ENCODE data around the gene TEX10.

Gene TEX10

GRCh38 chr9:100315561-100315960, 37.2 kb downstream of the TEX10 start:
- peaks cover 66% of the 10 kb centered on the region for H3K36me3 ChIP-seq
- no peak for TF ChIP-seq CTCF (IDR thresholded peaks at IDR 0.05; ENCODE audit: low read depth, low read length)
- DNase-seq = no peak
- no peaks in the 10 kb centered on the region for H3K4me1 ChIP-seq
- H3K9me3 ChIP-seq = no peaks in the 10 kb centered on the region
- H3K27me3 ChIP-seq = no peaks in the 10 kb centered on the region
- H3K4me3 ChIP-seq (ENCODE audit: low read depth, low read length) = no peak overlapping the region

DNA sequence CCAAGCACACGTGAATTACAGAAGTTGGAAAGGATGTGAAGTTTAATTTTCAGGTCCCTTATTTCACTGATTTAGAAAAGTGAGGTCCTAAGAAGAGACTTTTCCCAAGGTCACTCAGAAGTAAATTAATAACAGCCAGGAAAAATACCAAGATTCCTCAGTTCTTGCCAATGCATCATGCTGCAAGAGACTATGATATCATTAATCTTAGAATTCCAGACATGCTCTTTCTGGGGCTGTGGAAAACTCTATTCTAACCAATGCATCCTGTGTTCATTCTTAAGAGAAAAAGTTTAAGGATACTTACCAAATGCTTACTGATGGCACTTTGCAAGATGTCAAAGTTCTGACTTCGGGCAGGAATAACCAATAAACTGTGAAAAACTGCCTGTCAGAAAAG, 42.8 kb downstream of the TEX10 start:
- H3K36me3 ChIP-seq = peaks cover 71% of the 10 kb centered on the region
- H3K4me3 ChIP-seq (ENCODE audit: low read depth, low read length) = no peak overlapping the region
- TF ChIP-seq CTCF (IDR thresholded peaks at IDR 0.05; ENCODE audit: low read depth, low read length) = no peak
- H3K27me3 ChIP-seq = no peaks in the 10 kb centered on the region
- no peak for DNase-seq
- H3K9me3 ChIP-seq = no peaks in the 10 kb centered on the region
- H3K4me1 ChIP-seq = no peaks in the 10 kb centered on the region

GRCh38 chr9:100308965-100309564, 43.7 kb downstream of the TEX10 start:
- Histone ChIP-seq H3K36me3 (peaks cover 68% of the 10 kb centered on the region), H3K4me3 (ENCODE audit: low read depth, low read length) (no peak overlapping the region), H3K9me3 (no peaks in the 10 kb centered on the region), H3K4me1 (no peaks in the 10 kb centered on the region), H3K27me3 (no peaks in the 10 kb centered on the region)
- TF ChIP-seq CTCF (IDR thresholded peaks at IDR 0.05; ENCODE audit: low read depth, low read length) = no peak
- DNase-seq = no peak

- Histone ChIP-seq H3K4me1 (no peaks in the 10 kb centered on the region), H3K9me3 (no peaks in the 10 kb centered on the region), H3K4me3 (ENCODE audit: low read depth, low read length) (no peak overlapping the region), H3K27me3 (no peaks in the 10 kb centered on the region), H3K36me3 (peaks cover 84% of the 10 kb centered on the region)
- TF ChIP-seq CTCF (IDR thresholded peaks at IDR 0.05; ENCODE audit: low read depth, low read length) = no peak
- no peak for DNase-seq
Measured at GRCh38 chr9:100307080-100307479, 45.7 kb downstream of the TEX10 start.

- Histone ChIP-seq H3K9me3 (no peaks in the 10 kb centered on the region), H3K27me3 (no peaks in the 10 kb centered on the region), H3K4me3 (ENCODE audit: low read depth, low read length) (no peak overlapping the region), H3K36me3 (peaks cover 87% of the 10 kb centered on the region), H3K4me1 (no peaks in the 10 kb centered on the region)
- DNase-seq = no peak
- TF ChIP-seq CTCF (IDR thresholded peaks at IDR 0.05; ENCODE audit: low read depth, low read length) = no peak
Measured at GRCh38 chr9:100306283-100306682, 46.5 kb downstream of the TEX10 start.

DNA sequence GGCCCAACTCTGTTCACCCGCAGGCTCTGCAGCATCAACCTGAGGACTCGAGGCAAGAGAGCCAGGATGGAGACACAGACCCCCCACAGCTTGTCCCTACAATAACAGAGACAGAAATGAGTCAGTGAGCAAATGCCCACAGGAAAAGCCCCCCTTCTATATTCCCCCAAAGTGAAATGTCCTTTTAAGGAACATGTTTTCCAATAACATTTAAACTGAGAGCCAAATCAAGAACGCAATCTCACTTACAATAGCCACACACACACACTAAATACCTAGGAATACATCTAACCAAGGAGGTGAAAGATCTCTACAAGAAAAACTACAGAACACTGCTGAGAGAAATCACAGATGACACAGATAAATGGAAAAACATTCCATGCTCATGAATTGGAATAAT, 49.0 kb downstream of the TEX10 start:
- Histone ChIP-seq H3K9me3 (no peaks in the 10 kb centered on the region), H3K4me3 (ENCODE audit: low read depth, low read length) (no peak overlapping the region), H3K27me3 (no peaks in the 10 kb centered on the region), H3K4me1 (no peaks in the 10 kb centered on the region), H3K36me3 (peaks cover 80% of the 10 kb centered on the region)
- DNase-seq = no peak
- no peak for TF ChIP-seq CTCF (IDR thresholded peaks at IDR 0.05; ENCODE audit: low read depth, low read length)
